SK-N-SH (cell line): ENCODE measurements around the gene PRSS1. TPM values are rescaled to one million over a fixed set of nuclear protein-coding genes. Genes with fewer than 3 reads are reported as not detected.

Experiments
- CTCF ChIA-PET: fragments of 300-600, 350-600 bp; formaldehyde crosslinking; extraction: SDS; loops from one replicate; lab custom pipeline; 2021; lab: Yijun Ruan, JAX
- POLR2A ChIA-PET: fragments of 350-600 bp; sonication (Branson Sonifier 250); formaldehyde crosslinking; extraction: SDS; loops from one replicate; lab custom pipeline; 2020; ENCODE audit warnings: antibody characterized with exemption, inconsistent platforms; lab: Yijun Ruan, JAX
- DNase-seq: peaks from one replicate; pipeline ENCODE4 v3.0.0; 2012
- H2AFZ ChIP-seq: fragments of 200-600 bp; sonication (generic); 2 replicates; pipeline ENCODE4 v1.8.1; 2016; ENCODE audit warnings: antibody characterized with exemption, mild to moderate bottlenecking, low read depth
- H3F3A ChIP-seq: fragments of 200-600 bp; sonication (generic); replicated peaks from 2 replicates; pipeline ENCODE3; 2016; ENCODE audit warnings: antibody characterized with exemption, mild to moderate bottlenecking; ENCODE audit not compliant: insufficient read depth
- H3K27ac ChIP-seq, 2 experiments: fragments of 200-500 bp in 1 of 2; fragments of 200-600 bp in 1 of 2; sonication (Bioruptor generic) in 1 of 2; sonication (generic), shearing (Covaris generic) in 1 of 2; 2 replicates each; pipeline versions ENCODE4 v1.5.1 to v1.6.1; 2014 to 2016; ENCODE audit warnings: low read depth in 2 of 2, inconsistent platforms in 1 of 2, low read length in 1 of 2, mild to moderate bottlenecking in 1 of 2, mixed read lengths in 1 of 2
- H3K27me3 ChIP-seq: fragments of 200-600 bp; sonication (generic), shearing (Covaris generic); 2 replicates; pipeline ENCODE4 v1.6.1; 2016; ENCODE audit warnings: mixed run types; ENCODE audit not compliant: insufficient read depth
- H3K36me3 ChIP-seq, 2 experiments: fragments of 200-500 bp in 1 of 2; fragments of 200-600 bp in 1 of 2; sonication (Bioruptor generic) in 1 of 2; sonication (generic) in 1 of 2; replicated peaks in 1 of 2; 2 replicates each; pipeline versions ENCODE3 to v1.5.1; 2014 to 2016; ENCODE audit warnings: low read length in 1 of 2, mild to moderate bottlenecking in 1 of 2; ENCODE audit not compliant: insufficient read depth in 2 of 2, control insufficient read depth in 1 of 2
- H3K4me1 ChIP-seq, 2 experiments: fragments of 200-500 bp in 1 of 2; fragments of 200-600 bp in 1 of 2; sonication (Bioruptor generic) in 1 of 2; sonication (generic), shearing (Covaris generic) in 1 of 2; 2 replicates each; pipeline versions ENCODE4 v1.5.1 to v1.6.1; 2014 to 2016; ENCODE audit warnings: low read depth in 1 of 2, low read length in 1 of 2, mixed run types in 1 of 2; ENCODE audit not compliant: insufficient read depth in 2 of 2, control insufficient read depth in 1 of 2
- H3K4me2 ChIP-seq: fragments of 200-600 bp; sonication (generic), shearing (Covaris generic); 2 replicates; pipeline ENCODE4 v1.6.1; 2017; ENCODE audit warnings: mixed run types
- H3K4me3 ChIP-seq, 2 experiments: fragments of 200-500 bp in 1 of 2; fragments of 200-600 bp in 1 of 2; sonication (Bioruptor generic) in 1 of 2; sonication (generic), shearing (Covaris generic) in 1 of 2; 2 replicates each; pipeline versions ENCODE4 v1.5.1 to v1.8.1; 2014 to 2016; ENCODE audit warnings: low read depth in 2 of 2, inconsistent platforms in 1 of 2, low read length in 1 of 2, mild to moderate bottlenecking in 1 of 2, mixed read lengths in 1 of 2, moderate library complexity in 1 of 2
- H3K79me2 ChIP-seq: fragments of 200-600 bp; sonication (generic); 2 replicates; pipeline ENCODE4 v1.8.1; 2017; ENCODE audit warnings: mild to moderate bottlenecking; ENCODE audit not compliant: insufficient read depth
- H3K9ac ChIP-seq: fragments of 200-600 bp; sonication (generic); 2 replicates; pipeline ENCODE4 v1.6.1; 2017; ENCODE audit warnings: mixed run types
- H3K9me2 ChIP-seq: fragments of 200-600 bp; sonication (generic); 2 replicates; pipeline ENCODE4 v1.6.1; 2017; ENCODE audit warnings: mixed run types
- H3K9me3 ChIP-seq: fragments of 200-600 bp; sonication (generic); 2 replicates; pipeline ENCODE4 v1.6.1; 2017; ENCODE audit warnings: mixed run types, mild to moderate bottlenecking, moderate library complexity
- H4K20me1 ChIP-seq: fragments of 200-600 bp; sonication (generic); 2 replicates; pipeline ENCODE4 v1.6.1; 2017; ENCODE audit warnings: mild to moderate bottlenecking, mixed run types; ENCODE audit not compliant: insufficient read depth
- CHD2 ChIP-seq: fragments of 150-350 bp; IDR thresholded peaks from 2 replicates; pipeline ENCODE4 v1.6.1; 2018; ENCODE audit warnings: low read length; ENCODE audit not compliant: partially characterized antibody
- FOXM1 ChIP-seq: IDR thresholded peaks from 2 replicates; pipeline ENCODE4 v1.4.0; 2012; ENCODE audit warnings: low read depth, mild to moderate bottlenecking
- GABPA ChIP-seq: IDR thresholded peaks from 2 replicates; pipeline ENCODE4 v1.4.0; 2012; ENCODE audit warnings: low read depth, mild to moderate bottlenecking
- JUND ChIP-seq: IDR thresholded peaks from 2 replicates; pipeline ENCODE4 v1.4.0; 2012
- NRF1 ChIP-seq: IDR thresholded peaks from 2 replicates; pipeline ENCODE4 v1.6.1; 2012; ENCODE audit warnings: low read depth, mild to moderate bottlenecking, low read length
- RAD21 ChIP-seq: IDR thresholded peaks from 2 replicates; pipeline ENCODE4 v1.6.1; 2012; ENCODE audit warnings: mild to moderate bottlenecking, low read length
- REST ChIP-seq: IDR thresholded peaks from 2 replicates; pipeline ENCODE4 v1.6.1; 2012; ENCODE audit warnings: mild to moderate bottlenecking, low read depth, low read length, moderate library complexity
- SMC3 ChIP-seq: IDR thresholded peaks from 2 replicates; pipeline ENCODE4 v1.6.1; 2012; ENCODE audit warnings: low read depth, low read length, improper control_type of control experiment
- USF1 ChIP-seq: IDR thresholded peaks from 2 replicates; pipeline ENCODE4 v1.4.0; 2012; ENCODE audit warnings: low read depth, borderline replicate concordance
- YY1 ChIP-seq: IDR thresholded peaks from 2 replicates; pipeline ENCODE4 v1.4.0; 2012; ENCODE audit warnings: low read depth, mild to moderate bottlenecking
- WGBS: methylation state at CpG from one replicate; pipeline ENCODE4 v1.1.6; 2017; ENCODE audit warnings: low lambda C conversion rate; 5-methylcytosine and 5-hydroxymethylcytosine counted together
- polyA plus RNA-seq, 3 experiments: library from polyadenylated mRNA; depleted of rRNA; stranded (reverse); fragments of >200 nt; gene quantifications; 2 replicates each; pipeline ENCODE4 v1.2.3, GENCODE V29; 2012

PRSS1 gene
- polyA plus RNA-seq, 1 of the 3 experiments (the other 2 are of a cell fraction), result not detected

DNA sequence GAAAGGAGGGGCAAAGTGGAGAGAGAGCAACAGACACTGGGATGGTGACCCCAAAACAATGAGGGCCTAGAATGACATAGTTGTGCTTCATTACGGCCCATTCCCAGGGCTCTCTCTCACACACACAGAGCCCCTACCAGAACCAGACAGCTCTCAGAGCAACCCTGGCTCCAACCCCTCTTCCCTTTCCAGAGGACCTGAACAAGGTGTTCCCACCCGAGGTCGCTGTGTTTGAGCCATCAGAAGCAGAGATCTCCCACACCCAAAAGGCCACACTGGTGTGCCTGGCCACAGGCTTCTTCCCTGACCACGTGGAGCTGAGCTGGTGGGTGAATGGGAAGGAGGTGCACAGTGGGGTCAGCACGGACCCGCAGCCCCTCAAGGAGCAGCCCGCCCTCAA, 42.2 kb downstream of the PRSS1 start:
- H3K4me3 ChIP-seq, result no peak overlapping the region

DNA sequence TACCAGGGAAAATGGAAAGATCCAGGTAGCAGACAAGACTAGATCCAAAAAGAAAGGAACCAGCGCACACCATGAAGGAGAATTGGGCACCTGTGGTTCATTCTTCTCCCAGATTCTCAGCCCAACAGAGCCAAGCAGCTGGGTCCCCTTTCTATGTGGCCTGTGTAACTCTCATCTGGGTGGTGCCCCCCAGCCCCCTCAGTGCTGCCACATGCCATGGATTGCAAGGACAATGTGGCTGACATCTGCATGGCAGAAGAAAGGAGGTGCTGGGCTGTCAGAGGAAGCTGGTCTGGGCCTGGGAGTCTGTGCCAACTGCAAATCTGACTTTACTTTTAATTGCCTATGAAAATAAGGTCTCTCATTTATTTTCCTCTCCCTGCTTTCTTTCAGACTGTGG, 42.9 kb downstream of the PRSS1 start:
- Histone ChIP-seq H3K9me3 (no peaks in the 10 kb centered on the region), H3K4me1 (peaks cover 0 to 5% of the 10 kb centered on the region in 2 experiments; a peak in 1 of 4 replicates), H3K4me2 (no peak overlapping the region), H3K27ac (no peak overlapping the region), H3K36me3 (no peaks in the 10 kb centered on the region), H4K20me1 (no peaks in the 10 kb centered on the region), H3K79me2 (no peaks in the 10 kb centered on the region), H3K4me3 (no peak overlapping the region), H2AFZ (no peak overlapping the region), H3K27me3 (peaks cover 56% of the 10 kb centered on the region), H3K9ac (no peak overlapping the region), H3K9me2 (no peaks in the 10 kb centered on the region), H3F3A (no peaks in the 10 kb centered on the region)
- DNase-seq, result no peak
- 82% methylated on average over 1 of the region's 1 CpG for WGBS
- no peak for TF ChIP-seq JUND
- CTCF ChIA-PET, result interaction anchor here (0.9 to 19.8 kb wide), 9 partner anchors 9 to 333 kb away, joined by 3 to 488 read pairs (median 36); partner anchors contain the start of gene EPHB6
- POLR2A ChIA-PET, result no interaction called here

More for the DNA sequence above, 42.2 kb downstream of the PRSS1 start:
- no peaks in the 10 kb centered on the region for H3K4me1 ChIP-seq
- DNase-seq, result no peak
- no peaks in the 10 kb centered on the region for H3K79me2 ChIP-seq
- no peaks in the 10 kb centered on the region for H3K9me3 ChIP-seq
- H4K20me1 ChIP-seq, result no peaks in the 10 kb centered on the region
- H3K9me2 ChIP-seq, result no peaks in the 10 kb centered on the region
- no peak overlapping the region for H3K9ac ChIP-seq
- H3K27me3 ChIP-seq, result peaks cover 50% of the 10 kb centered on the region
- TF ChIP-seq CHD2 (no peak), RAD21 (no peak), YY1 (no peak), SMC3 (no peak), USF1 (no peak), NRF1 (no peak), FOXM1 (no peak), REST (no peak), GABPA (no peak), JUND (no peak)
- H2AFZ ChIP-seq, result no peak overlapping the region
- ChIA-PET POLR2A (no interaction called here), CTCF (interaction anchor here (1.0 to 19.8 kb wide), 11 partner anchors 8 to 271 kb away, joined by 3 to 488 read pairs (median 5); partner anchors contain the start of gene EPHB6)
- 47% methylated on average over 7 of the region's 7 CpGs for WGBS
- H3K36me3 ChIP-seq, result no peaks in the 10 kb centered on the region
- H3F3A ChIP-seq, result no peaks in the 10 kb centered on the region
- H3K27ac ChIP-seq, result no peak overlapping the region
- no peak overlapping the region for H3K4me2 ChIP-seq
